HepG2 (cell line): Measurements from ENCODE around the gene CHKA. TPM values are rescaled to one million over a fixed set of nuclear protein-coding genes. Genes with fewer than 3 reads are reported as not detected.

Experiments used
- FOSL2 ChIP-seq: sonication (generic); formaldehyde crosslinking; IDR thresholded peaks from 2 replicates; pipeline ENCODE4 v1.4.0; 2020; ENCODE audit warnings: missing genetic modification reagents
- GRHL1 ChIP-seq: sonication (generic); formaldehyde crosslinking; conservative IDR thresholded peaks from 2 replicates; pipeline ENCODE4 v1.8.0; 2022; ENCODE audit warnings: missing genetic modification reagents
- IRX3 ChIP-seq: sonication (generic); formaldehyde crosslinking; IDR thresholded peaks from 2 replicates; pipeline ENCODE4 v1.8.1; 2023; ENCODE audit warnings: mild to moderate bottlenecking, low read depth, missing genetic modification reagents, borderline replicate concordance
- LBX2 ChIP-seq: sonication (generic); formaldehyde crosslinking; IDR thresholded peaks from 2 replicates; pipeline ENCODE4 v1.5.0; 2020; ENCODE audit warnings: missing genetic modification reagents, mild to moderate bottlenecking, borderline replicate concordance
- PBX3 ChIP-seq: sonication (generic); formaldehyde crosslinking; IDR thresholded peaks from 2 replicates; pipeline ENCODE4 v1.8.1; 2023; ENCODE audit warnings: missing genetic modification reagents, inconsistent platforms, borderline replicate concordance
- PHB2 ChIP-seq: fragments of 450-650 bp; IDR thresholded peaks from 2 replicates; pipeline ENCODE4 v1.6.1; 2018; ENCODE audit not compliant: partially characterized antibody
- RBM22 ChIP-seq: fragments of 200-400 bp; formaldehyde crosslinking; optimal IDR thresholded peaks from 2 replicates; pipeline ENCODE3; 2017; ENCODE audit warnings: mild to moderate bottlenecking, low read length, moderate library complexity
- SALL2 ChIP-seq: sonication (generic); formaldehyde crosslinking; IDR thresholded peaks from 2 replicates; pipeline ENCODE4 v1.8.1; 2023; ENCODE audit warnings: mild to moderate bottlenecking, missing genetic modification reagents, inconsistent platforms
- TAF15 ChIP-seq: fragments of 200-400 bp; formaldehyde crosslinking; IDR thresholded peaks from one replicate; pipeline ENCODE4 v1.6.1; 2018; ENCODE audit warnings: mild to moderate bottlenecking, low read depth, low read length; ENCODE audit not compliant: poor library complexity, severe bottlenecking
- ZBTB10 ChIP-seq: sonication (generic); formaldehyde crosslinking; IDR thresholded peaks from 2 replicates; pipeline ENCODE4 v1.4.0; 2020; ENCODE audit warnings: missing genetic modification reagents, borderline replicate concordance
- ZFP36 ChIP-seq: fragments of 150-350 bp; IDR thresholded peaks from 2 replicates; pipeline ENCODE4 v1.6.1; 2018; ENCODE audit warnings: borderline replicate concordance, low read length, low read depth; ENCODE audit not compliant: partially characterized antibody
- ZNF230 ChIP-seq: sonication (generic); formaldehyde crosslinking; IDR thresholded peaks from 2 replicates; pipeline ENCODE4 v1.4.0; 2020; ENCODE audit warnings: mild to moderate bottlenecking, missing genetic modification reagents
- ZNF256 ChIP-seq: sonication (generic); formaldehyde crosslinking; conservative IDR thresholded peaks from 2 replicates; pipeline ENCODE4 v1.4.0; 2020; ENCODE audit warnings: missing genetic modification reagents
- ZNF383 ChIP-seq: sonication (generic); formaldehyde crosslinking; IDR thresholded peaks from 2 replicates; pipeline ENCODE4 v1.4.0; 2020; ENCODE audit warnings: missing genetic modification reagents, mild to moderate bottlenecking, borderline replicate concordance
- ZNF430 ChIP-seq: sonication (generic); formaldehyde crosslinking; IDR thresholded peaks from 2 replicates; pipeline ENCODE4 v1.9.0; 2021; ENCODE audit warnings: mild to moderate bottlenecking, missing genetic modification reagents
- ZNF512 ChIP-seq: sonication (generic); formaldehyde crosslinking; IDR thresholded peaks from 2 replicates; pipeline ENCODE4 v1.4.0; 2020; ENCODE audit warnings: mild to moderate bottlenecking, missing genetic modification reagents
- ZNF616 ChIP-seq: sonication (generic); formaldehyde crosslinking; IDR thresholded peaks from 2 replicates; pipeline ENCODE4 v1.5.0; 2020; ENCODE audit warnings: low read depth, mild to moderate bottlenecking, missing genetic modification reagents
- ZSCAN20 ChIP-seq: sonication (generic); formaldehyde crosslinking; IDR thresholded peaks from 2 replicates; pipeline ENCODE4 v1.4.0; 2020; ENCODE audit warnings: missing genetic modification reagents, mild to moderate bottlenecking, borderline replicate concordance
- polyA plus RNA-seq, 8 experiments: library from polyadenylated mRNA; depleted of rRNA in 3 of 8; stranded (reverse) in 7 of 8; unstranded in 1 of 8; fragments of >200 nt; fragmentation: Illumina TruSeq in 4 of 8; extraction: Trizol in 4 of 8; gene quantifications; 2 replicates each; pipeline versions ENCODE4 v1.2.1 to v1.2.3, GENCODE V29; 2011 to 2016; ENCODE audit warnings: low read depth in 4 of 8, missing spikeins in 1 of 8, mixed read lengths in 1 of 8; ENCODE audit not compliant: insufficient read depth in 1 of 8
- total RNA-seq, 5 experiments: library from RNA; depleted of rRNA; stranded (reverse); fragments of >200 nt; fragmentation: Illumina TruSeq; extraction: Trizol; gene quantifications; 2 replicates each; pipeline ENCODE4 v1.2.3, GENCODE V29; 2016; ENCODE audit warnings: low read depth in 1 of 5
- TF ChIP-seq, protein P1 (sequence below): sonication (generic); formaldehyde crosslinking; IDR thresholded peaks from 2 replicates; pipeline ENCODE4 v1.4.0; 2020; ENCODE audit warnings: missing genetic modification reagents

Gene CHKA
- total and polyA plus RNA-seq, 2 of the 13 experiments (the other 11 are each of a cell fraction or from before 2014, with no cell fraction given), result 71.6 to 92.7 TPM

GRCh38 chr11:68037411-68038225 is 83.6 kb downstream of the CHKA start (continued):
- TF ChIP-seq SALL2, result no peak
- TF ChIP-seq LBX2 (CRISPR knock-in tag), result no peak
- TF ChIP-seq ZNF256 (CRISPR knock-in tag), result no peak
- no peak for TF ChIP-seq ZSCAN20 (CRISPR knock-in tag)
- TF ChIP-seq ZNF230 (CRISPR knock-in tag), result no peak
- no peak for TF ChIP-seq ZNF383 (CRISPR knock-in tag)
- no peak for TF ChIP-seq PBX3 (CRISPR knock-in tag)
- TF ChIP-seq ZNF616 (CRISPR knock-in tag), result no peak; the same call in 1 of the 2 replicates
- TF ChIP-seq IRX3 (CRISPR knock-in tag), result no peak
- no peak for TF ChIP-seq ZBTB10
- no peak for TF ChIP-seq ZFP36
- TF ChIP-seq TAF15, result no peak
- no peak for TF ChIP-seq FOSL2 (CRISPR knock-in tag)
- TF ChIP-seq, protein P1, sequence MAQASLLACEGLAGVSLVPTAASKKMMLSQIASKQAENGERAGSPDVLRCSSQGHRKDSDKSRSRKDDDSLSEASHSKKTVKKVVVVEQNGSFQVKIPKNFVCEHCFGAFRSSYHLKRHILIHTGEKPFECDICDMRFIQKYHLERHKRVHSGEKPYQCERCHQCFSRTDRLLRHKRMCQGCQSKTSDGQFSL (CRISPR knock-in tag), result peak; percentile 25; the same call in 1 of the 2 replicates
- TF ChIP-seq GRHL1 (CRISPR knock-in tag), result no peak
- TF ChIP-seq RBM22, result no peak
- no peak for TF ChIP-seq ZNF512 (CRISPR knock-in tag)
- no peak for TF ChIP-seq ZNF430 (CRISPR knock-in tag)
- no peak for TF ChIP-seq PHB2
